Left renal cortex interstitium (tissue), 4 donors: Measurements from ENCODE around the gene SNRPA. TPM values are rescaled to one million over a fixed set of nuclear protein-coding genes. Genes with fewer than 3 reads are reported as not detected.
"Not testable (repeated sequence)": the region's sequence is repeated elsewhere in the genome, so short reads cannot be mapped to it uniquely, and the experiment has no call there.

ENCODE experiments used
- DNase-seq, 4 donors: peaks; one replicate each; pipeline ENCODE4 v3.0.0-alpha.2; 2013; ENCODE audit warnings: low read depth in 4 of 4, low spot score in 2 of 4, missing footprints in 1 of 4
- polyA plus RNA-seq, 4 donors: library from polyadenylated mRNA; unstranded; fragments of 120-200 nt; gene quantifications; one replicate each; pipeline ENCODE4 v1.2.1, GENCODE V29; 2013; ENCODE audit not compliant: insufficient read length in 4 of 4

Gene SNRPA
- polyA plus RNA-seq, 4 donors: 107 to 135 (median 124) TPM

DNA sequence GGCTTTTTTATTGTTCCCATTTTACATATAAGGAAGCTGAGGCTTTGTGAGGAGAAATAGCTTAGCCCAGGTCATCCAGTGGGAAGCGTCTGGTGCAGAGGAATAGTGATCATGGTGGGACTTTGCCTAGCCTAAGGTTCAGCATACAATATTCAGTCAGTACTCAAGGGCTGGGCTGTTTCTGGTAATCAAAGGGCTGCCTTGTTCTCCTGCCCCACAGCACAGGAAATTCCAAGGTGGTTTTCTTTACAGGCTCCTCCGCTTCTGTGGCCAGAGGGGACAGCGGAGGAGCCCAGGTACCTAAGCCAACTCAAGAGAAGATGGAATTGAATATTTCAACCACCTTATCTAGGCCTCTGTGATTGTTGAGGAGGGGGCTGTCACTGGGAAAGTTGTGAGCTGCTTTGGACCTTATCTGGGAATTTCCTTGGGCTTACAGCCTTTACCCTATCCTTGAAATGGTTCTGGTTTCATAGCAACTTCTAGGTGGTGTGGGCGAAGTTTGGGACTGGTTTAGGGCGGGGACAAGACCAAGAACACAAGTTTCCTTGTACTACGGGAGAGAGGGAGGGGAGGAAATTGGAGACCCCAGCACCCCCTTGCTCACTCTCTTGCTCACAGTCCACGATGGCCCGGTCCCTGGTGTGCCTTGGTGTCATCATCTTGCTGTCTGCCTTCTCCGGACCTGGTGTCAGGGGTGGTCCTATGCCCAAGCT lies 24.1 kb downstream of the SNRPA start, which contains the start of gene MIA:
Gene MIA (plus strand): TSS at position 606 of the 716 bp plus-strand sequence. CDS start 22 bp downstream, at position 628.
- no peak for DNase-seq

DNA sequence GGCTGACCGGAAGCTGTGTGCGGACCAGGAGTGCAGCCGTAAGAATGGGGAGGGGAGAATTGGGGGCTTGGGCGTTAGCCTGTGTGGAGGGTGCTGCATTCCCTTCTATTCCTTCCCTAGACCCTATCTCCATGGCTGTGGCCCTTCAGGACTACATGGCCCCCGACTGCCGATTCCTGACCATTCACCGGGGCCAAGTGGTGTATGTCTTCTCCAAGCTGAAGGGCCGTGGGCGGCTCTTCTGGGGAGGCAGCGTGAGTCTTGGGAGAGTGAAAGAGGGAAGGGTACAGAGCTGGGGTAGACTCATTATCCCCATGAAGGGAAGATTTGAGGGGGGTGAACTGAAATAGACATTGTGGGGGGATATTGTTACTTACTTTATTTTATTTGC lies 24.6 kb downstream of the SNRPA start:
- DNase-seq: no peak

DNA sequence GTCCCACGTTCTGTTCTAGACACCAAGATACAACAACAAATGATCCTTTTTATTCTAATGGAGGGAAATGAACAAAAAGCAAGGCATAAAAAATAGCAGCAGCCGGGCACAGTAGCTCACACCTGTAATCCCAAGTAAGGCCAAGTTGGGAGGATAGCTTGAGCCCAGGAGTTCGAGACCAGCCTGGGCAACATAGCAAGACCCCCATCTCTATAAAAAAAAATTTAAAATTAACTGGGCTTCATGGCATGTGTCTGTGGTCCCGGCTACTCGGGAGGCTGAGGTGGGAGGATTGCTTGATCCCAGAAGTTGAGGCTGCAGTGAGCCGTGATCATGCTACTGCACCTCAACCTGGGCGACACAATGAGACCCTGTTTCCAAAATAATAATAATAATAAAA lies 25.4 kb downstream of the SNRPA start:
- DNase-seq: no peak

DNA sequence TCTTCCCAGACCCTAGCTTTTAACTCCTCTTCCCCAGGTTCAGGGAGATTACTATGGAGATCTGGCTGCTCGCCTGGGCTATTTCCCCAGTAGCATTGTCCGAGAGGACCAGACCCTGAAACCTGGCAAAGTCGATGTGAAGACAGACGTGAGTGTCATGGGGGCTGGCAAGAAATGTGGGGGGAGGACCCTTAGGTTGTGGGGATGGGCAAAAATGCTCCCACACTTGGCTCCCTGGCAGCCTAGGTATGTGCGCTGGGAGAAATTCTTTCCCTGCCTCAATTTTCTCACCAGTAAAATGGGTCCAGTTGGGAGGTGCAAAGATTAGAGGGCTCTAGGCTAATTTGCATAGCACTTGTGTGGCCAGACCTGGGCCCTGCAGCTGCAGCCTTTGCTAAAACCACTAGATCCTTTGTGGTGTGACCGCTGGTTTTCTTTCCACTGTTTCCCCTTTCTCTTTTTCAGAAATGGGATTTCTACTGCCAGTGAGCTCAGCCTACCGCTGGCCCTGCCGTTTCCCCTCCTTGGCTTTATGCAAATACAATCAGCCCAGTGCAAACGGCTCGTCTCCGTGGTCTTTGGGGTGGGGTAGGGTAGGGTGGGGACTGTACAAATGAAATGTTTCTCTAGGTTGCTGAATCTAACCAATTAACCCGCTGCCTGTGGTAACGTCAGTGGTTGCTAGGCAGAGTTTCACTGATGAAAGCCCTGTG lies 26.1 kb downstream of the SNRPA start:
- peak in 3 of 4 donors; percentile 74 to 92 (median 86) for DNase-seq

DNA sequence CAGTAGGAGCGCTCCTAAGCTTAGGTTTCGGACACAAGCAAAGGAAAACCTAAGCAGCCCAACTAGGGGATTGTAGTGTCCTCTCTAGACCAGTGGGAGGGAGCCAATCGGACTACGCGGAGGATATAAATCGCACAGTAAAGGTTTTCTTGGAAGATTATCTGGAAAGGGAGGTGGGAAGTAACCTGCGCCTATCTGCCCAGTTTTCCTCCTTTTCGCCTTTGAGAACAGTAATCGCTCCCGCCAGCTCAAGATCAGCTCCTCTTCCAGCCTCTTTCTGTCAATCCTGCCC lies 26.6 kb downstream of the SNRPA start:
- DNase-seq: peak in 1 of 4 donors; percentile 95

DNA sequence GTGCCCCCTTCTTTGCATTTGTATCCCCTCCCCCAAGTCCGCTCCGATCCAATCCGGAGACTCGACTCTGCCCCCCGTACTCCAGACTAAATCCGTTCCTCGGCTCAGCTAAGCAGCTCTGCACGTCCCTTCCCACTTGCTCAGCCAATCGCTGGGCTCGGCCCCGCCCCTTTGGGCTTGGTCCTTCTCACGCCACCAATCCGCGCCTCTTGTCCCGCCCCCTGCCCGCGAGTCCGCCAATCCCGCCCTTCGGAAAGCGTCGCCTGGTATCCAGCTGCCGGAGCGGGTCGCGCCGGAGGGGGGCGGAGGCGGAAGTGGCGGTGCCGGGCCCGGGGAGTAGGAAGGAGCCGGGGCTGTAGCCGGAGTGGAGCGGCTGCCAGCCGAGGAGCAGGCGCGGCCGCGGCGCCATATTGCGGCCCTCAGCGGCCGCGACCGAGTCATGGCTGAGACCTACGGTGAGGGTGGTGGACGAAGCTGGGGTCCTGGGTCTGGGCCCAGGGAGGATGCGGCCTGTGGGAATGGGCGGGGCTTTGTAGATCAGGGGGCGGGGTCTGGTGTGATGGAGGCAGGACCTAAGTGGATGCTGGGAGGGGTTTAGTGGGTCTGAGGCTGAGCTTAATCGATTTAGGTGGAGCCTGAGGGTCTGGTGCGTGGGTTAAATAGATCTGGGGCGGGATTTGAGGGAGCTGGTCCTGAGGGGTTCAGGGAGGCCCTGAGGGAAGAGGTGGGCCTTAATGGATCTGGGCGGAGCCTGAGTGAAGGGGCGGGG lies 27.1 kb downstream of the SNRPA start, which contains the start of gene RAB4B:
Gene RAB4B (plus strand): TSS at position 311 of the 769 bp plus-strand sequence. CDS start 129 bp downstream, at position 440.
- peak; percentile 96 to 99 (median 99) for DNase-seq

DNA sequence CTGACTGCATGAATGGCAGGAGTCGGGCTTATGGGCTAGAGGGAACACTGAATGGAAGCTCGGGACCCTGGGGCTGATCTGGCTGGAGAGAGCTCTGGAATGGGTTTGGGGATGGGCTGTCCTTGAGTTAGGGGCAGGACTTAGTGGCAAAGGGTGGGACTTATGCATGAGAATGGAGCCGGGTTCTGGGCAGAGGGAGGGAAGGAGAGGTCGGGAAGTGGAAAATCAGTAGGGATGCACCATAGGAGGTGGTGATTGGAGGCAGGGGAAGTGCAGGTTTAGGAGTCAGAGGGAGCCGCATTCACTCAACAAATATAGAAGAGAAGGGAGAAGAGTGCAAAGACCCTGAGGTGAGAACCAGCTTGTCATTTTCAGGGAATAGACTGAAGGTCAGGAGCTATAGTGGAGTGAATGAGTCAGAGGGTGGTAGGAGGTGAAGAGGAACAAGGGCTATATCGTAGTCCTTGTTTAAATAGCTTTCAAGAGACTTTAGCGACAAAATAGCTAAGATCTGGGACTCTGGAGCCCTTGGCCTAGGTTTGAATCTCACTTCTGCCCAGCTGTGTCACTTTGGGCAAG lies 27.8 kb downstream of the SNRPA start:
- DNase-seq: no peak

DNA sequence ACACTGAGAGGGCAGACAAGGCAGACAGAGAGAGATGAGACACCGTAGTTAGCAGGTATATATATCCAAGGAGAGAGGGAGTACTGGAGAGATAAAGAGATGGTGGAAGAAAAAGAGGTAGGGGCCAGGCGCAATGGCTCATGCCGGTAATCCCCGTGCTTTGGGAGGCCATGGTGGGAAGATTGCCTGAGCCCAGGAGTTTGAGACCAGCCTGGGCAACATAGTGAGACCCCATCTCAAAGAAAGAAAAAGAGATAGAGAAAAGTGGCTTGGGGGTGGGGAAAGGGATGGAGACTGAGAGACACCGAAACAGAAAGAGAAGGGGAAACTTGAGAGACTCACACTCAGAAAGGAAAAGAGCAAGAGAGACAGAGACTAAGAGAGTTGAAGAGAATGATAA lies 29.6 kb downstream of the SNRPA start:
- no peak for DNase-seq

DNA sequence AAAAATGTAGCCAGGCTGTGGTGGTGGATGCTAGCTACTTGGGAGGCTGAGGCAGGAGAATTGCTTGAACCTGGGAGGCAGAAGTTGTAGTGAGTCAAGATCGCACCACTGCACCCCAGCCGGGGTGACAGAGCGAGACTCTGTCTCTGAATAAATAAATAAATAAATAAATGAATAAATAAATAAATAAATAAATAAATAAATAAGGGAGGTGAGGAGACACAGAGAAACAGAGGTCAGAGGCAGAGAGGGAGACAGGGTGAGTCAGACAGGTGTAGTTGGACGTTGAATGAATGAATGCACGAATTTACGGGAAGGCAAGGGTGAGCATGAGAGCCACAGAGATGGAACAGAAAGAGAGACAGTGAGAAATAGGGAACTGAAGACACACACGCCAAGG lies 30.1 kb downstream of the SNRPA start:
- DNase-seq: no peak

DNA sequence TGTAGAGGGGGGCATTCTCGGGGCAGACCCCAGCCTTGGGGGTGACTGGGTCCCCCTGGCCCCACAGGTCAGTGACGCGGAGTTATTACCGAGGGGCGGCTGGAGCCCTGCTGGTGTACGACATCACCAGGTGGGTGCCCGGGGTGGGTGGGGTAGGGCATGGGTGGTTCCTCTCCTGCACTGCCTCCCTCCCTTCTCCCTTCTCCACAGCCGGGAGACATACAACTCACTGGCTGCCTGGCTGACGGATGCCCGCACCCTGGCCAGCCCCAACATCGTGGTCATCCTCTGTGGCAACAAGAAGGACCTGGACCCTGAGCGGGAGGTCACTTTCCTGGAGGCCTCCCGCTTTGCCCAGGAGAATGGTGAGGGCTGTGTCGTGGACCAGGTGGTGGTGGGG lies 32.7 kb downstream of the SNRPA start:
- no peak for DNase-seq

DNA sequence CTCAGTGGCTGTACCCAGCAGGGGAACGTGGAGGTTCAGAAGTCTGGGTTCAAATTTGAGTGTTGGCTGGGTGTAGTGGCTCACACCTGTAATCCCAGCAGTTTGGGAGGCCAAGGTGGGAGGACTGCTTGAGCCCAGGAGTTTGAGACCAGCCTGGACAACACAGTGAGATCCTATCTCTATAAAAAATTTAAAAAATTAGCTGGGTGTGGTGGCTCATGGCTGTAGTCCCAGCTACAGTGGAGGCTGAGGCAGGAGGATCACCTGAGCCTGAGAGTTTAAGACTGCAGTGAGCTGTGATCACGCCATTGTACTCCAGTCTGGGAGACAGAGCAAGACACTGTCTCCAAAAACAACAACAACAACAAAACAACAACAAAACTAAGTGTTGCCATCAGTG lies 33.1 kb downstream of the SNRPA start:
- not testable (repeated sequence) for DNase-seq

DNA sequence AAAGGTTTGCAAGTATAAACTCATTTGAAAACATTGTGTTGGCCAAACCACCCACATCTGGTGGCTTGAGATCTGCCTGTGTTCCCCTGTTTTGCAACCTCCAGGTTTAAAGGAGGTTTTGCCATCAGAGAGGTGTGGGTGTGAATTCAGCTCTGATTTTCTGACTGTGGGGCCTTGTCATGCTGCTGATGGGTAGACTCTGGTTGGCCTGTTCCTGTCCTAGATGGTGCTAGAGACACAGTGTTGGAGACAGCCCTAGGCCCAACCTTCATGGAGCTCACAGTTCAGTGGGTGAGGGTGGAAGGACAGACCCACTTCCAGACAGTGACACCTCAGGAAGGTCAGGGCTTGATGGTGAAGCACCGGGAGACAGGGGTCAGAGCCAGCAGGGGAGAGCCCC lies 34.5 kb downstream of the SNRPA start:
- DNase-seq: no peak

DNA sequence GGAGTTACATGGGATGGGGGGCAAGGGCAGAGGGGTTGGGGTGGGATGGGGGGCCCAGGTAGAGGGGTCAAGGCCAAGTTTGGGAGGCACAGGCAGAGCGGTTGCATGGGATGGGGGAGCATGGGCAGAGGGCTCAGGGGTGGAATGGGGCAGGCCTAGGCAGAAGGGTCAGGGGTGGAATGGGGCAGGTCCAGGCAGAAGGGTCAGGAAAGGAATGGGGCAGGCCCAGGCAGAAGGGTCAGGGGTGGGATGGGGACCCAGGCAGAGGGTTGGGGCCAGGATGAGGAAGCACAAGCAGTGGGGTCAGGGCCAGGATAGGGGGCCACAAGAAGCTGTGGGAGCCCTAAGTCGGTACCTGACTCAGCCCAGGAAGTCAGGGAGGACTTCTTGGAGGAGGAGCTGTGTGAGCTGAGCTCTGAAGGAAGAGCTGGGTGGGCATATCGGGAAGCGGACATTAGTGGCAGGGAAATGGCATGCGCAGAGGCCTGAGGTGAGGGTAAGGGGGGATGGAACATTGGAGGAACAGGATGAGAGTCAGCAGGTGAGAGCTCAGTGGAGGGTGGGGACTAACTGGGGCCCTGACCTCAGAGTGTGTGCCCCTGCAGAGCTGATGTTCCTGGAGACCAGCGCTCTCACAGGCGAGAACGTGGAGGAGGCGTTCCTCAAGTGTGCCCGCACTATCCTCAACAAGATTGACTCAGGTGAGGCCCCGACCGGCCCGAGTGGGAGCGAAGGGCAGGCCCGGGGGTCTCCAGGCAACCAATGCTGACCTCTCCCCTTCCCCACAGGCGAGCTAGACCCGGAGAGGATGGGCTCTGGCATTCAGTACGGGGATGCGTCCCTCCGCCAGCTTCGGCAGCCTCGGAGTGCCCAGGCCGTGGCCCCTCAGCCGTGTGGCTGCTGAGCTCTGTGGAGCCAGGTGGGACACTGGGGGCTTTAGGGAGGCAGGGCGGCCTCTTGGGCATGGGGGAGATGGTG lies 35.3 kb downstream of the SNRPA start:
- no peak for DNase-seq

DNA sequence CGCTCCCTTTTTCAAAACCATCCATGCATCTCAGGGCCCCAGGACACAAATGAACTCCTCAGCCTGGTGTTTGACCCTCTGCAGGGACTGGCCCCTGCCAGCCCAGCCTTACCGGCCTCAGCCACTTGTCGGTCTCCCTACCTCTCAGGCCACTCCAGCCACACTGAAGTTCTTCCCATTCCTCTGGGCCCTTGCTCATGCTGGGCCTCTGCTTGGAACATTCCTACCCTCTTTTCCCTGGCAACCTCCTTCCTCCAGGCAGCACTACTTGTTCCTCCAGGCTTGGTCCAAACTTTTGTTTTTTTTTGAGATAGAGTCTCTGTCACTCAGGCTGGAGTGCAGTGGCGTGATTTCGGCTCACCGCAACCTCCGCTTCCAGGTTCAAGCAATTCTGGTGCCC lies 40.3 kb downstream of the SNRPA start:
- no peak for DNase-seq

DNA sequence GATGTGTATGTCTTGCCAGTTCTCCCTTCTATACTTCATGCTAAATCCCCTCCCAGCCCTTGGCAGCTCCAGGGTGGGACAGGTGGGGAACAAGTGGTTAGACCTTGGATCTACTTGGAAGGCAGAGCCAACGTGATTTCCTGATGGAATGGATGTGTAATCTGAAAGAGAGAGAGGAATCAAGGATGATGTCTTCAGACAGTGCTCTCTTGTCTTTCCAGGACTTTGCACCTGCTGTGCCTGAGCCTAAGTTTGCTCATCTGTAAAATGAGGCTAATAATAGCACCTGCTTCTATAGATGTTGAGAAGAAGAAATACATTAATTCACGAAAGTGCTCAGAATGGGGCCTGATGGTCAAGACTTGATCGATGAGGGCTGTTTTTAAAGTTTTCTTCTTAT lies 41.0 kb downstream of the SNRPA start:
- no peak for DNase-seq

DNA sequence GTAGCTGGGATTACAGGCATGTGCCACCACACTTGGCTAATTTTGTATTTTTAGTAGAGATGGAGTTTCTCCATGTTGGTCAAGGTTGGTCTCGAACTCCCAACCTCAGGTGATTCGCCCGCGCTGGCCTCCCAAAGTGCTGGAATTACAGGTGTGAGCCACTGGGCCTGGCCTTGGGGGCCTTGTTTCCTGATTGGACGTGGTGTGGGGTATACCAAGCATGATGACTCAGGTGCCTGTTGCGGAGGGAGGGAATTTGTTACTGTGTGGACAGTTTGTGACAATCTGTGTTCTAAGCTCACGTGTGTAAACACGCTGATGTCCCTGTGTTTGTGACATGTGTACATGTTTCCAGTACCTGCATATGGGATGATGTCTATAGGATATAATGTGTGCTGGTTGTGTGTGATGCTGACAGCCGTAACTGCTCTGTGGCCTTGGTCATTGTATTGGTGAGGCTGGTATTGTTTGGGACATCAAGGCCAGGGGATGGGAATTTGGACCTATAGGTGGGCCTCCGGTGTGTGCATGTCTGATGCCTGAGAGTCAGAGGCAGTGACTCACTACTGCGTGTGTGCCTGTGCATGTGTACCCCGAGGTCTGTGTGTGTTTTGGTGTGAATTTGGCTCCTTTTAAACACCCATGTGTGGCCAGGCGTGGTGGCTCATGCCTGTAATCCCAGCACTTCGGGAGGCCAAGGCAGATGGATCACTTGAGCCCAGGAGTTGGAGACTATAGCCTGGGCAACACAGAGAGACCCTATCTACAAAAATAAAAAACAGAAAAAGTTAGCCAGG lies 46.4 kb downstream of the SNRPA start:
- no peak for DNase-seq

DNA sequence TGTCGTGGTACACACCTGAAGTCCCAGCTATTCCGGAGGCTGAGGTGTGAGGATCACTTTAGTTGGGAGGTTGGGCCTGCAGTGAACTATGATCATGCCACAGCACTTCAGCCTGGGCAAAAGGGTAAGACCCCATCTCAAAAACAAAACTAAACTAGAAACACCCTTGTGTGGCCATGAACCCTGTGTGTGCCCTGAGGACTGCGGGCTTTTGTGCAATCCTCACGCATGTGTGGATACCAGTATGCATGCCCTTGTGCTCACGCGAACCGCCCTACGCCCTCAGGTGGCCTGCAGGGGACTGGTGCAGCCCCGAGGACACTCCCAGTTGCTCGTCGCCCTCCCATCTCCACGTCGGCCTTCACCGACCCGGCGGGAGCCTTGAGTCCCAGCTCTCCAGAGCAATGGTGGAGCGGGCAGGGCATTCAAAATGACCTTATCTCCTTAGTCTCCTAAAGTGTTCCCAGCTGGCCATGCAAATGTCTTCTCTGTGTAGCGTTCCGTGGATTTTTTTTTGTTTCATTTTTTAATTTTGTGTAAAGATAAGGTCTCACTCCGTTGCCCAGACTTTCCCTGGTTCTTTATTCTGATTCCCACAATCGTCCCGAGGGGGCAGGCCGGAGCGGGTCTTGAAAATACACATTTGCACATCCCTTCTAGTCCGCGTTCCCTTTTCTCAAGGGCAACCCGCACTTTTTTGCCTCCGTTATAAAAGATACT lies 47.1 kb downstream of the SNRPA start:
- peak in 1 of 4 donors; percentile 86 for DNase-seq
